Adrenal gland (tissue), 12 donors: ENCODE results near the gene PTK7. TPM values are rescaled to one million over a fixed set of nuclear protein-coding genes. Genes with fewer than 3 reads are reported as not detected.

Experiments used
- DNase-seq, 7 donors: peaks; one replicate each; pipeline ENCODE4 v3.0.0-alpha.2; 2019 to 2020
- H3K27ac ChIP-seq, 5 donors: fragments of 200-600 bp; sonication (generic) in 4 of 5; 1 replicate in 3 of 5; 2 replicates in 2 of 5; pipeline versions ENCODE4 v1.5.1 to v1.8.0; 2016 to 2020; ENCODE audit warnings: mild to moderate bottlenecking in 1 of 5
- H3K27me3 ChIP-seq: fragments of 200-600 bp; 2 replicates; pipeline ENCODE4 v1.8.0; 2021
- H3K36me3 ChIP-seq, 2 donors: fragments of 200-600 bp; replicated peaks in 1 of 2; 1 replicate in 1 of 2; 2 replicates in 1 of 2; pipeline versions ENCODE4 v1.5.1 to v1.8.0; 2018 to 2022
- H3K4me1 ChIP-seq, 2 donors: fragments of 200-600 bp; replicated peaks in 1 of 2; 1 replicate in 1 of 2; 2 replicates in 1 of 2; pipeline versions ENCODE4 v1.5.1 to v1.8.0; 2018 to 2021
- H3K4me3 ChIP-seq, 4 donors: fragments of 200-600 bp; sonication (generic) in 3 of 4; one replicate each; pipeline ENCODE4 v1.5.1; 2016 to 2018
- H3K9me3 ChIP-seq, 3 donors: fragments of 200-600 bp; sonication (generic) in 1 of 3; replicated peaks in 1 of 3; 1 replicate in 2 of 3; 2 replicates in 1 of 3; pipeline versions ENCODE4 v1.5.1 to v1.8.0; 2016 to 2021
- POLR2A ChIP-seq, 2 donors: fragments of 450-650 bp; IDR thresholded peaks; one replicate each; pipeline ENCODE4 v1.6.1; 2017; ENCODE audit warnings: antibody characterized with exemption in 2 of 2, mild to moderate bottlenecking in 2 of 2, moderate library complexity in 1 of 2
- WGBS, 4 donors: extraction: QIAGEN DNeasy Blood & Tissue Kit in 2 of 4; methylation state at CpG; one replicate each; pipeline versions ENCODE4 v1.1.5 to v1.1.7; 2013 to 2017; 5-methylcytosine and 5-hydroxymethylcytosine counted together
- intact Hi-C, 2 donors: fragments of 100-400 bp; cut with DNase I; formaldehyde crosslinking; loops; one replicate each; pipeline versions ENCODE4 v1.14.1 to v1.15.0; 2022 to 2023
- polyA plus RNA-seq, 3 donors: library from polyadenylated mRNA; stranded (reverse); fragments of 200-250 nt in 2 of 3; fragments of 350-450 nt in 1 of 3; fragmentation: Illumina TruSeq in 1 of 3; extraction: RNeasy Lipid Tissue Mini Kit (QIAGEN cat#74804) in 1 of 3; gene quantifications; one replicate each; pipeline ENCODE4 v1.2.3, GENCODE V29; 2013 to 2014
- total RNA-seq, 9 donors: library from RNA; depleted of rRNA in 4 of 9; stranded (reverse); fragments of >200 nt in 4 of 9; fragments of 120-200 nt in 1 of 9; fragmentation: NEBNext Ultra II Directional in 1 of 9; extraction: Animal tissue kit (Norgen Biotek cat#: 25700) in 1 of 9; gene quantifications; one replicate each; pipeline versions ENCODE4 v1.1.0 to v1.2.4, GENCODE V29; 2013 to 2023
- TF ChIP-seq, protein P1 (sequence below), 6 experiments: fragments of 450-650 bp in 4 of 6; fragments of 200-600 bp in 2 of 6; sonication (generic) in 1 of 6; IDR thresholded peaks; 1 replicate in 5 of 6; 2 replicates in 1 of 6; pipeline versions ENCODE4 v1.5.1 to v1.8.0; 2016 to 2021; ENCODE audit warnings: antibody characterized with exemption in 6 of 6, mild to moderate bottlenecking in 2 of 6, moderate library complexity in 1 of 6
- donor health status: healthy with polysubstance abuse.
- donor health status: Bipolar disorder and iron deficiency.
- donor health status: DM: yes; HTN: yes; CAD: no.
- donor health status: DM: no; HTN: no; CAD: no.
- donor health status: DM: no; HTN: no; CAD: no.
- donor health status: DM: yes; HTN: yes; CAD: no.

Gene PTK7
- total and polyA plus RNA-seq, 12 donors = 2.8 to 16.7 (median 8.2) TPM

- intact Hi-C loops = loop anchor here in 1 of 2 donors (5.0 kb wide), 1 partner anchor 82 kb away; no protein-coding TSS in a partner anchor
- DNase-seq = peak in 2 of 7 donors; percentile 33 to 39
- WGBS, 4 donors = 10 to 20% (median 15%) methylated on average over 9 to 15 of the region's 15 CpGs
- TF ChIP-seq POLR2A (IDR thresholded peaks at IDR 0.05) = peak in 1 of 2 donors; percentile 0
- TF ChIP-seq, protein P1, sequence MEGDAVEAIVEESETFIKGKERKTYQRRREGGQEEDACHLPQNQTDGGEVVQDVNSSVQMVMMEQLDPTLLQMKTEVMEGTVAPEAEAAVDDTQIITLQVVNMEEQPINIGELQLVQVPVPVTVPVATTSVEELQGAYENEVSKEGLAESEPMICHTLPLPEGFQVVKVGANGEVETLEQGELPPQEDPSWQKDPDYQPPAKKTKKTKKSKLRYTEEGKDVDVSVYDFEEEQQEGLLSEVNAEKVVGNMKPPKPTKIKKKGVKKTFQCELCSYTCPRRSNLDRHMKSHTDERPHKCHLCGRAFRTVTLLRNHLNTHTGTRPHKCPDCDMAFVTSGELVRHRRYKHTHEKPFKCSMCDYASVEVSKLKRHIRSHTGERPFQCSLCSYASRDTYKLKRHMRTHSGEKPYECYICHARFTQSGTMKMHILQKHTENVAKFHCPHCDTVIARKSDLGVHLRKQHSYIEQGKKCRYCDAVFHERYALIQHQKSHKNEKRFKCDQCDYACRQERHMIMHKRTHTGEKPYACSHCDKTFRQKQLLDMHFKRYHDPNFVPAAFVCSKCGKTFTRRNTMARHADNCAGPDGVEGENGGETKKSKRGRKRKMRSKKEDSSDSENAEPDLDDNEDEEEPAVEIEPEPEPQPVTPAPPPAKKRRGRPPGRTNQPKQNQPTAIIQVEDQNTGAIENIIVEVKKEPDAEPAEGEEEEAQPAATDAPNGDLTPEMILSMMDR (IDR thresholded peaks at IDR 0.05) = no peak
- H3K27me3 ChIP-seq = no peaks in the 10 kb centered on the region
- peaks cover 0 to 26% of the 10 kb centered on the region in 2 donors for H3K36me3 ChIP-seq
- H3K4me3 ChIP-seq = peak overlapping the region; percentile 6 to 90 (median 64)
- H3K4me1 ChIP-seq = peaks cover 13 to 16% of the 10 kb centered on the region in 2 donors
- H3K9me3 ChIP-seq = no peaks in the 10 kb centered on the region
- peak overlapping the region; percentile 60 to 94 (median 75) for H3K27ac ChIP-seq
These were observed 15.9 kb upstream of the PTK7 start for GRCh38 chr6:43060034-43060754.

DNA sequence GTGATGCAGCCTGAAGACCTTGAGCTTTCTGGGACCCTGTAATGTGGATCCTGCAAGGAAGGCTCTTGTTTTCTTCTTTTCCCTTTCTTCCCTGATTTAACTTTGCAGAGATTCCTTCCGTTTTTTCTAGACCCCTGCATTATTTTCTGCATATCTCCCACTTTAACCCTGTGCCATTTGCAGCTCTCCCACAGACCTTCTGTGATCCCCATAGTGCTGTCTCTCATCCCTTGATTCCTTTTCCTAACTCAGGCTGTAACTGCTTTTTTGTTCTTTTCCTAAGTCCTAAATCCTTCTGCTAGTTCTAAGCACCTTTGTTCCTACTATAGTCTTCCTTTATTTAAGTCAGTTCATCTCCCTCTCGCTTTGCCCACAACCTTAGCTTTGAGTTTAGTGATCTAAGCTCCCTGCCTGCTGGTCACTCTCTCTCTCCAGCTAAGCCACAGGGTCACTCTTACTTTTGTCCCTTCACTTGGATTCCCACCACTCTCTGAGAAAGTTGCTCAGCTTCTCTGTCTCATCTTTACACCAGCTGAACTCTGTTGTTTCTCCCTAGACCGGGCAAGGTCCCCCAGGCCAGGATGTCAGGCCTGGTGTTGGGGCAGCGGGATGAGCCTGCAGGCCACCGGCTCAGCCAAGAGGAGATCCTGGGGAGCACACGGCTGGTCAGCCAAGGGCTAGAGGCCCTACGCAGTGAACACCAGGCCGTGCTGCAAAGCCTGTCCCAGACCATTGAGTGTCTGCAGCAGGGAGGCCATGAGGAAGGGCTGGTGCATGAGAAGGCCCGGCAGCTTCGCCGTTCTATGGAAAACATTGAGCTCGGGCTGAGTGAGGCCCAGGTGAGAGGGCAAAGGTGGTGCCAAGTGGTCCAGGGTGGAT lies 15.1 kb upstream of the PTK7 start:
- intact Hi-C loops = loop anchor here in 1 of 2 donors (5.0 kb wide), 1 partner anchor 81 kb away; no protein-coding TSS in a partner anchor
- WGBS, 4 donors = 83 to 86% (median 84%) methylated on average over 12 of the region's 12 CpGs
- H3K36me3 ChIP-seq = peaks cover 0 to 27% of the 10 kb centered on the region in 2 donors
- H3K4me3 ChIP-seq = no peak overlapping the region
- H3K27me3 ChIP-seq = no peaks in the 10 kb centered on the region
- peaks cover 13 to 16% of the 10 kb centered on the region in 2 donors for H3K4me1 ChIP-seq
- DNase-seq = no peak
- no peak overlapping the region for H3K27ac ChIP-seq
- no peaks in the 10 kb centered on the region for H3K9me3 ChIP-seq
- TF ChIP-seq, protein P1 (IDR thresholded peaks at IDR 0.05) = no peak
- TF ChIP-seq POLR2A (IDR thresholded peaks at IDR 0.05) = no peak

- intact Hi-C loops = loop anchor here in 1 of 2 donors (5.0 kb wide), 1 partner anchor 80 kb away; no protein-coding TSS in a partner anchor
These were observed 14.3 kb upstream of the PTK7 start for GRCh38 chr6:43061861-43062260.

More at GRCh38 chr6:43061861-43062260, 14.3 kb upstream of the PTK7 start:
- peaks cover 0 to 27% of the 10 kb centered on the region in 2 donors for H3K36me3 ChIP-seq
- no peaks in the 10 kb centered on the region for H3K27me3 ChIP-seq
- no peaks in the 10 kb centered on the region for H3K9me3 ChIP-seq
- DNase-seq = no peak
- peaks cover 13 to 16% of the 10 kb centered on the region in 2 donors for H3K4me1 ChIP-seq
- WGBS, 4 donors = 45 to 67% (median 64%) methylated on average over 2 of the region's 2 CpGs
- no peak overlapping the region for H3K4me3 ChIP-seq
- H3K27ac ChIP-seq = no peak overlapping the region
- TF ChIP-seq, protein P1 (IDR thresholded peaks at IDR 0.05) = no peak
- no peak for TF ChIP-seq POLR2A (IDR thresholded peaks at IDR 0.05)
